Lower leg skin (tissue), 3 donors: Measurements from ENCODE around the gene IFT122.

ENCODE experiments used
- POLR2A ChIP-seq, 2 donors: fragments of 450-650 bp; IDR thresholded peaks; one replicate each; pipeline ENCODE4 v1.6.1; 2016 to 2017; ENCODE audit warnings: antibody characterized with exemption in 2 of 2, mild to moderate bottlenecking in 1 of 2, moderate library complexity in 1 of 2
- TF ChIP-seq, protein P1 (sequence below), 3 donors: fragments of 450-650 bp; IDR thresholded peaks; one replicate each; pipeline ENCODE4 v1.5.1; 2016; ENCODE audit warnings: antibody characterized with exemption in 3 of 3, mild to moderate bottlenecking in 3 of 3, moderate library complexity in 2 of 3

- TF ChIP-seq, protein P1, sequence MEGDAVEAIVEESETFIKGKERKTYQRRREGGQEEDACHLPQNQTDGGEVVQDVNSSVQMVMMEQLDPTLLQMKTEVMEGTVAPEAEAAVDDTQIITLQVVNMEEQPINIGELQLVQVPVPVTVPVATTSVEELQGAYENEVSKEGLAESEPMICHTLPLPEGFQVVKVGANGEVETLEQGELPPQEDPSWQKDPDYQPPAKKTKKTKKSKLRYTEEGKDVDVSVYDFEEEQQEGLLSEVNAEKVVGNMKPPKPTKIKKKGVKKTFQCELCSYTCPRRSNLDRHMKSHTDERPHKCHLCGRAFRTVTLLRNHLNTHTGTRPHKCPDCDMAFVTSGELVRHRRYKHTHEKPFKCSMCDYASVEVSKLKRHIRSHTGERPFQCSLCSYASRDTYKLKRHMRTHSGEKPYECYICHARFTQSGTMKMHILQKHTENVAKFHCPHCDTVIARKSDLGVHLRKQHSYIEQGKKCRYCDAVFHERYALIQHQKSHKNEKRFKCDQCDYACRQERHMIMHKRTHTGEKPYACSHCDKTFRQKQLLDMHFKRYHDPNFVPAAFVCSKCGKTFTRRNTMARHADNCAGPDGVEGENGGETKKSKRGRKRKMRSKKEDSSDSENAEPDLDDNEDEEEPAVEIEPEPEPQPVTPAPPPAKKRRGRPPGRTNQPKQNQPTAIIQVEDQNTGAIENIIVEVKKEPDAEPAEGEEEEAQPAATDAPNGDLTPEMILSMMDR (IDR thresholded peaks at IDR 0.05), result no peak
- TF ChIP-seq POLR2A (IDR thresholded peaks at IDR 0.05), result no peak
Measured at GRCh38 chr3:129518038-129518561, 78.1 kb downstream of the IFT122 start.
